Panc1 (cell line): ENCODE measurements around the gene CNDP1. TPM values are rescaled to one million over a fixed set of nuclear protein-coding genes. Genes with fewer than 3 reads are reported as not detected.

Source experiments
- ATAC-seq: fragments of 200-7000 bp; cut with Tn5 transposase; 2 replicates; pipeline ENCODE4 v1.9.1; 2020; ENCODE audit warnings: mild to moderate bottlenecking, moderate library complexity
- BruUV-seq: library from RNA; stranded (reverse); fragments of 400-500 nt; replicated peaks from 2 replicates; lab custom pipeline; 2021; lab: Mats Ljungman, UMichigan
- CTCF ChIA-PET: fragments of 300-600 bp; sonication (Branson Sonifier 250); formaldehyde crosslinking; loops from one replicate; lab custom pipeline; 2022; ENCODE audit warnings: antibody characterized with exemption; lab: Charles Lee
- POLR2A ChIA-PET: fragments of 300-600 bp; sonication (Branson Sonifier 250); formaldehyde crosslinking; loops from one replicate; lab custom pipeline; 2022; ENCODE audit warnings: antibody characterized with exemption; lab: Charles Lee
- DNase-seq: peaks from one replicate; pipeline ENCODE4 v3.0.0-alpha.2; 2010; ENCODE audit warnings: low read depth, low spot score
- H3K27ac ChIP-seq: 2 replicates; pipeline ENCODE4 v1.5.1; 2011; ENCODE audit warnings: mild to moderate bottlenecking, low read length, inconsistent platforms
- H3K27me3 ChIP-seq: fragments of 200-500 bp; sonication (Bioruptor generic); 2 replicates; pipeline ENCODE4 v1.6.0; 2014; ENCODE audit warnings: low read length, inconsistent platforms; ENCODE audit not compliant: control insufficient read depth, insufficient read depth
- H3K36me3 ChIP-seq: fragments of 200-500 bp; sonication (Bioruptor generic); 2 replicates; pipeline ENCODE4 v1.5.1; 2014; ENCODE audit warnings: inconsistent platforms, mild to moderate bottlenecking, low read length, moderate library complexity; ENCODE audit not compliant: control insufficient read depth, insufficient read depth
- H3K4me1 ChIP-seq: 2 replicates; pipeline ENCODE4 v1.5.1; 2011; ENCODE audit warnings: inconsistent platforms, mild to moderate bottlenecking, low read length, moderate library complexity; ENCODE audit not compliant: control insufficient read depth, insufficient read depth
- H3K4me3 ChIP-seq, 2 experiments: 2 replicates each; pipeline ENCODE4 v1.5.1; 2011 to 2012; ENCODE audit warnings: low read depth in 2 of 2, low read length in 2 of 2, mild to moderate bottlenecking in 2 of 2, inconsistent platforms in 1 of 2, moderate library complexity in 1 of 2
- H3K9me3 ChIP-seq: fragments of 200-500 bp; sonication (Bioruptor generic); 2 replicates; pipeline ENCODE4 v1.5.1; 2014; ENCODE audit warnings: low read depth, mild to moderate bottlenecking, inconsistent platforms, low read length, moderate library complexity; ENCODE audit not compliant: control insufficient read depth, insufficient read depth
- POLR2AphosphoS5 ChIP-seq: IDR thresholded peaks from 2 replicates; pipeline ENCODE4 v1.6.1; 2012; ENCODE audit warnings: mild to moderate bottlenecking, low read depth, low read length, moderate library complexity
- SIN3A ChIP-seq: IDR thresholded peaks from 2 replicates; pipeline ENCODE4 v1.6.1; 2012; ENCODE audit warnings: low read depth, mild to moderate bottlenecking, low read length, moderate library complexity, borderline replicate concordance; ENCODE audit not compliant: insufficient read depth
- TCF7L2 ChIP-seq: IDR thresholded peaks from 2 replicates; pipeline ENCODE4 v1.6.1; 2011; ENCODE audit warnings: mild to moderate bottlenecking, low read depth, low read length, inconsistent platforms
- in situ Hi-C: cut with HindIII; loops from 2 replicates; pipeline ENCODE4 v1.10.0; 2016; ENCODE audit warnings: low sequenced_read_pairs, low pct_unique_long_range_greater_than_20kb
- intact Hi-C: fragments of 100-400 bp; cut with micrococcal nuclease; formaldehyde crosslinking; loops from one replicate; pipeline ENCODE4 v1.10.0; 2022; ENCODE audit not compliant: unreplicated experiment
- total RNA-seq: library from RNA; stranded (reverse); gene quantifications from one replicate; pipeline ENCODE4 v1.2.1, GENCODE V29; 2021; ENCODE audit not compliant: unreplicated experiment
- TF ChIP-seq, protein P1 (sequence below), 2 experiments: IDR thresholded peaks; 2 replicates each; pipeline ENCODE4 v1.6.1; 2011 to 2012; ENCODE audit warnings: low read depth in 2 of 2, control low read depth in 1 of 2, low read length in 1 of 2, mild to moderate bottlenecking in 1 of 2, moderate library complexity in 1 of 2; ENCODE audit not compliant: insufficient read depth in 1 of 2
- TF ChIP-seq, protein P2 (sequence below): fragments of 450-650 bp; IDR thresholded peaks from 2 replicates; pipeline ENCODE4 v1.5.1; 2017; ENCODE audit warnings: mild to moderate bottlenecking

The CNDP1 gene
- total RNA-seq, 1 experiment from 2014 or later = not detected

DNA sequence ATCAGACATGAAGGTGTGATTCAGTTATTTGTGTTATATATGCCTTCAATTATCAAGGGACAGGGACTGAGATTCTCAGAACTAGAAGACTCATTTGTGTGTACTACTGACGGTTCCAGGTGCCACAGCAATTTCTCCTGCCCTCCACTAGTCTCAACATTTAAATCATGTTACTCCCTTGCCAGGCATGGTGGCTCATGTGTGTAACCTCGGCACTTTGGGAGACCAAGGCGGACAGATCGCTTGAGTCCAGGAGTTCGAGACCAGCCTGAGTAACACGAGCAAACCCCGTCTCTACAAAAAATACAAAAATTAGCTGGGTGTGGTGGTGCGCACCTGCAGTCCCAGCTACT is 37.0 kb upstream of the CNDP1 start:
- Histone ChIP-seq H3K36me3 (peaks cover 12% of the 10 kb centered on the region), H3K27me3 (no peaks in the 10 kb centered on the region), H3K9me3 (no peaks in the 10 kb centered on the region), H3K4me3 (peak overlapping the region; percentile 71 to 73), H3K4me1 (peaks cover 36% of the 10 kb centered on the region), H3K27ac (peak overlapping the region; percentile 90)
- in situ Hi-C loops (no loop called here), intact Hi-C loops (loop anchor here (5.0 kb wide), 1 partner anchor 55 kb away; no protein-coding TSS in a partner anchor)
- no peak for ATAC-seq
- ChIA-PET CTCF (no interaction called here), POLR2A (no interaction called here)
- TF ChIP-seq, protein P1, sequence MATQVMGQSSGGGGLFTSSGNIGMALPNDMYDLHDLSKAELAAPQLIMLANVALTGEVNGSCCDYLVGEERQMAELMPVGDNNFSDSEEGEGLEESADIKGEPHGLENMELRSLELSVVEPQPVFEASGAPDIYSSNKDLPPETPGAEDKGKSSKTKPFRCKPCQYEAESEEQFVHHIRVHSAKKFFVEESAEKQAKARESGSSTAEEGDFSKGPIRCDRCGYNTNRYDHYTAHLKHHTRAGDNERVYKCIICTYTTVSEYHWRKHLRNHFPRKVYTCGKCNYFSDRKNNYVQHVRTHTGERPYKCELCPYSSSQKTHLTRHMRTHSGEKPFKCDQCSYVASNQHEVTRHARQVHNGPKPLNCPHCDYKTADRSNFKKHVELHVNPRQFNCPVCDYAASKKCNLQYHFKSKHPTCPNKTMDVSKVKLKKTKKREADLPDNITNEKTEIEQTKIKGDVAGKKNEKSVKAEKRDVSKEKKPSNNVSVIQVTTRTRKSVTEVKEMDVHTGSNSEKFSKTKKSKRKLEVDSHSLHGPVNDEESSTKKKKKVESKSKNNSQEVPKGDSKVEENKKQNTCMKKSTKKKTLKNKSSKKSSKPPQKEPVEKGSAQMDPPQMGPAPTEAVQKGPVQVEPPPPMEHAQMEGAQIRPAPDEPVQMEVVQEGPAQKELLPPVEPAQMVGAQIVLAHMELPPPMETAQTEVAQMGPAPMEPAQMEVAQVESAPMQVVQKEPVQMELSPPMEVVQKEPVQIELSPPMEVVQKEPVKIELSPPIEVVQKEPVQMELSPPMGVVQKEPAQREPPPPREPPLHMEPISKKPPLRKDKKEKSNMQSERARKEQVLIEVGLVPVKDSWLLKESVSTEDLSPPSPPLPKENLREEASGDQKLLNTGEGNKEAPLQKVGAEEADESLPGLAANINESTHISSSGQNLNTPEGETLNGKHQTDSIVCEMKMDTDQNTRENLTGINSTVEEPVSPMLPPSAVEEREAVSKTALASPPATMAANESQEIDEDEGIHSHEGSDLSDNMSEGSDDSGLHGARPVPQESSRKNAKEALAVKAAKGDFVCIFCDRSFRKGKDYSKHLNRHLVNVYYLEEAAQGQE (IDR thresholded peaks at IDR 0.05; ENCODE audit: insufficient read depth in 1 of 2, low read depth in 2 of 2, low read length in 1 of 2) = no peak
- TF ChIP-seq SIN3A (no peak), POLR2AphosphoS5 (no peak), TCF7L2 (no peak)
- TF ChIP-seq, protein P2, sequence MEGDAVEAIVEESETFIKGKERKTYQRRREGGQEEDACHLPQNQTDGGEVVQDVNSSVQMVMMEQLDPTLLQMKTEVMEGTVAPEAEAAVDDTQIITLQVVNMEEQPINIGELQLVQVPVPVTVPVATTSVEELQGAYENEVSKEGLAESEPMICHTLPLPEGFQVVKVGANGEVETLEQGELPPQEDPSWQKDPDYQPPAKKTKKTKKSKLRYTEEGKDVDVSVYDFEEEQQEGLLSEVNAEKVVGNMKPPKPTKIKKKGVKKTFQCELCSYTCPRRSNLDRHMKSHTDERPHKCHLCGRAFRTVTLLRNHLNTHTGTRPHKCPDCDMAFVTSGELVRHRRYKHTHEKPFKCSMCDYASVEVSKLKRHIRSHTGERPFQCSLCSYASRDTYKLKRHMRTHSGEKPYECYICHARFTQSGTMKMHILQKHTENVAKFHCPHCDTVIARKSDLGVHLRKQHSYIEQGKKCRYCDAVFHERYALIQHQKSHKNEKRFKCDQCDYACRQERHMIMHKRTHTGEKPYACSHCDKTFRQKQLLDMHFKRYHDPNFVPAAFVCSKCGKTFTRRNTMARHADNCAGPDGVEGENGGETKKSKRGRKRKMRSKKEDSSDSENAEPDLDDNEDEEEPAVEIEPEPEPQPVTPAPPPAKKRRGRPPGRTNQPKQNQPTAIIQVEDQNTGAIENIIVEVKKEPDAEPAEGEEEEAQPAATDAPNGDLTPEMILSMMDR = no peak
- BruUV-seq = no TSS peak
- DNase-seq = no peak

DNA sequence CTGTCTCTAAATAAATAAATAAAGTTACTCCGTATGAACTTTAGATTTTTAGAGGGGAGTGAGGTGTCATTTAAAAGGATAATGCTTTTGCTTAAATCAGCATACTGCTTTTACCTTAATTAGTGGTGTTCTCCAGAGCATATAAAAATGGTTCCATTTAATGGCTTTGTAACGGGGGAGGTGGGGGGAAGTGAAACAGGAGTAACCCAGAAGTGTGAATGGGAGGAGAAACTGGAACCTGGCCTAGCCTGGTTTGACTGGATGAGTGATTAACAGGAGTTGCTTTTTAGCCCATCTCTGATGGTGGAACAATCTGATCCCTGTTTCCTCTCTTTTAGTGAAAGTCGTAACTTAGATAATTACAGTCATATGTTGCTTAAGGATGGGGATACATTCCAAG is 36.5 kb upstream of the CNDP1 start:
- H3K4me3 ChIP-seq = peak overlapping the region in 1 of 2 experiments; percentile 71; a peak in 2 of 4 replicates
- no peak for ATAC-seq
- ChIA-PET CTCF (no interaction called here), POLR2A (interaction anchor here (0.5 kb wide), 1 partner anchor 27 kb away, joined by 7 read pairs; no protein-coding TSS in a partner anchor)
- in situ Hi-C loops = no loop called here
- DNase-seq = no peak
- TF ChIP-seq TCF7L2 (no peak), POLR2AphosphoS5 (no peak), SIN3A (no peak)
- TF ChIP-seq, protein P1 (IDR thresholded peaks at IDR 0.05; ENCODE audit: insufficient read depth in 1 of 2, low read depth in 2 of 2, low read length in 1 of 2) = no peak
- TF ChIP-seq, protein P2 = no peak
- H3K9me3 ChIP-seq = no peaks in the 10 kb centered on the region
- H3K27me3 ChIP-seq = no peaks in the 10 kb centered on the region
- intact Hi-C loops = loop anchor here (5.0 kb wide), 1 partner anchor 55 kb away; no protein-coding TSS in a partner anchor
- no TSS peak for BruUV-seq
- peaks cover 17% of the 10 kb centered on the region for H3K36me3 ChIP-seq
- H3K4me1 ChIP-seq = peaks cover 36% of the 10 kb centered on the region
- peak overlapping the region; percentile 90 for H3K27ac ChIP-seq
